Inflammatory macrophage treated with lipopolysaccharide for 4 hours (primary cell): ENCODE data around the gene ERAL1.
A peak's percentile ranks its signal among the peaks of the same experiment; 100 is the strongest.

Experiments
- DNase-seq: peaks from one replicate; pipeline ENCODE4 v3.0.0-alpha.2; 2020

ERAL1 gene

DNA sequence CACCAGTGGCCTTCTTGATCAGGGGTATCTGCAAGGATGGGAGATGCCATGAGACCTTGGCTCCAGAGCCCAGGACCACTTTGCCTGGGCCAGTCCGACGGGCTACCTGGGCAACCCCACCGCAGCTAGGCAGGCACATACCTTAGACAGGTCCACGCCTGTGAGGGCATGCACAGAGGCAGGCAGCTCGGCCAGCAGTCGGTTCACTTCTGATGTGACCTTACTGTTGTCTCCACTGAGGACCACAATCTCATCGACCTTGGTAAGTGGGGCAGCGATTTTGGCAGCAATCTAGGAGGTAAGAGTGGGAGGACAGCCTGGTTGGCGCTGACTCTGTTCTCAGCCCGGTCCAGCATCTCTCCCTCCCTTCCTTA lies 25.7 kb downstream of the ERAL1 start:
- no peak for DNase-seq

DNA sequence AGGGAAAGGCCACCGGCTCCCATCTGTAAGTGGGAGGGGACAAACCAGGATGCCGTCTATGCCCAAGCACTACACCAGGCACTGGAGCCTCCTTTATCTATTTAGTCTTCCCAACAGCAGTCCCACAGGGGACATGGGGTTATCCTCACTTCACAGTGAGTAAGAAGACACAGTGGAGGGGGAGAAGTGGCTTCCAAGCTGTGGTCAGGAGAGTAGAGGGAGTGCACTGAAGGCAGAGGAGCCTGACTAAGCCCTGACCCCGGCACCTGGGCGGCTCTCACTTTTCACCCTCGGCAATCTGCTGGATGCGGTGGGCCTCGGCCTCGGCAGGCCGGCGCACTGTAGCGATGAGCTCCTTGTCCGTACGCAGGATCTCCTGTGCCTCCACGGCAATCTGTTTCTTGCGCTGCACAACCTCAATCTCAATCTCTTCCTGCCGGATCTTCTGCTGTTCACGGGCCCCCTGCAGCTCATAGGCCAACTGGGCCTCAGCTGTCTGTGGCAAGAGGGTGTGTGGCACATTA lies 26.8 kb downstream of the ERAL1 start:
- DNase-seq, result no peak

DNA sequence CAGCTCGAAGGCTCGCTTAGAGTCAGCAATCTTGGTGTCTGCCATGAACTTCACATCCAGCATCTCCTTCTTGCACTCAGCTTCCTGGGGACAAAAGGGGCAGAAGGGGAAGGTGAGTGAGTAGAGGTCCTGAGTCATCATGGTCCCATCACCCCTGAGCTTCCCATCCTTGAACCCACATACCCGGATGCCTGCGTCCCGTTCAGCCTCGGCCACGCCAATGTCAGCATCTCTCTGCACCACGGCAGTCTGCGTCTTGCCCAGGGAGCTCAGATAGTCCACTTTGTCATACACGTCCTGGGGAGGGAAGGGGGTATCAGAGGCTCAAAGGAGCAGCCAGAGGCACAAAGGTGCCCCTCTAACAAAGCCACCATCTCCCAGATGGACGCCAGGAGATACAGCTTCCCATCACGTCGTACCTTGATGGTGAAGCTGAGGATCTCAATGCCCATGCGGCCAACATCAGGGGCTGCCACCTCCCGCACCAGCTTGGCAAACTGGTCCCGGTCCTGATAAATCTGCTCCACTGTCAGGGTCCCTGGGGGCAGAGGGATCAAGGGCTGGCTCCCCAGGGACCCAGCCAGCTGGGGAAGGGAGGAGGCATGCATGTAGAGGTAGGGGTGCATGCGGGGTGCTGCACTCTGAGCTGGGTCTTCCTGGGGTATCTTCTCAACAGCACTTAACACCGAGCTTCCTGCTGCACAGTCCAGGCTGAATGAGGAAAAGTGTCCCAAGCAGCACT lies 27.5 kb downstream of the ERAL1 start:
- DNase-seq, result no peak

DNA sequence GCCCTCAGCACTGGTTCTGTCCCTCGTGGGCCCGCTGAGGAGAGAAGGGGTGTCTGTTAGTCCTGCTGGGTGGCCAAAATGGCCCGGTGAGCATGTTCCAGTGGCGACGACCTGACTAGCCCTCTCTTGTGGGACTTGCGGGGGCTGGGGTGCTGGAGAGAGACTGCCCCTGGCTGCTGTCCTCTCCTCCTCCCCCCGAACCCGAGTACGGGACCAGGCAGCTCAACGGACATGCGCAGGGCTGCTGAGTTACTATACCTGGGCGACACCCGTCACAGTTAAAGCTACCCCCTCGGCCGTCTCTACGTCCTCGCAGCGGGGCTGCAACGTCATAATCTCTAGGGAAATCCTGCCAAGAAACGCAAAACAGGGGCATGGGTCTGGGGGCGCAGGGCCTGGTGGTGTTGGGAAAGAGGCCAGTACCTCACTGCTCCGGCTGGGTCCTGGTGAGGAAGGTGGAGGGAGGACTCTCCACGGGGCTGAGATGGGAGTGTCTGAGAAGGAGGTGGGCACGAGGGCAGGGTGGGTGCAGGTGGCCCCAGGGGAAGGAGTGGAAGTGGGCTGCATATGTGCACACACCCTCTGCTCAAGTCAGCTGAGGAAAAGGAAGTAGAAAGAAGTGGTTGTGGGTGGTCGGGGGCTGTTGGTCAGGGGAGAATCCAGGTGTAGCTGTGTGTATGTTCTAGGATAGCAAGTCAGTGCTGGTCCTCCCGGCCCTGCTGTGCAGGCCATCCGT lies 29.3 kb downstream of the ERAL1 start:
- DNase-seq, result no peak

DNA sequence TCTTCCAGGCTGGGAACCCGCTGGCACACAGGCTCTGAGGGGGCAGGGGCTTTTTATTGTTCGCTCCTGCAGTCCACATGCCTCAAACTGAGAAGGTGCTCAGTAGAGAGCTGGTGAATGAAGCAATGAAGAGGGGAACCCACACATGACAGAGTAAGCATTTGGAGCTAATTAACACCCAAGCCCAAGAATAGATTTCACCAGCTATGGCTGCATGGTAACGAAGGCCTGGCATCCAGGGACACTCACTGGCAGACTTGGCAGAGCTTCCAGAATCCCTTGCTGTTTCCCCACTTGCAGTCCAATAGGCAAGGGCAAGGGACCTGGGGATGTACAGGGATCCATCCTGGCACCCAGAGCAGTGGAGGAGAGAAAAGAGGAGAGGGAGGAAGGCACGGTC lies 30.5 kb downstream of the ERAL1 start:
- DNase-seq, result no peak

DNA sequence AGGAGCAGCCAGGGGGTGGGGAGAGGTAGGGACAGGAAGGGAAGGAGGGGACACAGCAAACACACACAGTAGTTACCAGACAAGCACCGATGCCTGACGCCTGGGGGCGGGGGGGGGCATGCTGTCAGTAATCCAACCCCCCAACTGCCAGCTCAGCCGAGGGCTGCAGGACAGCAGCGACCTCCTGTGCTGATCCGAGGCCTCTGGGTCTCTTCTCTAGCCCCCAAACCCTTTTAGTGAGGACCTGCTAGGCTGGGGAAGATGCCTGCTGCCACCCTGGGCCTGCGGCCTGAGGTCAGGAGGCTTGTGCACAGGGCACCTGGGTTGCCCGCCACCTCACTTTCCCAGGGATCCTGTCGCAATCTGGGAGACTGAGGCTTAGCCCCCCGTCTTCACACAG lies 31.1 kb downstream of the ERAL1 start:
- no peak for DNase-seq

DNA sequence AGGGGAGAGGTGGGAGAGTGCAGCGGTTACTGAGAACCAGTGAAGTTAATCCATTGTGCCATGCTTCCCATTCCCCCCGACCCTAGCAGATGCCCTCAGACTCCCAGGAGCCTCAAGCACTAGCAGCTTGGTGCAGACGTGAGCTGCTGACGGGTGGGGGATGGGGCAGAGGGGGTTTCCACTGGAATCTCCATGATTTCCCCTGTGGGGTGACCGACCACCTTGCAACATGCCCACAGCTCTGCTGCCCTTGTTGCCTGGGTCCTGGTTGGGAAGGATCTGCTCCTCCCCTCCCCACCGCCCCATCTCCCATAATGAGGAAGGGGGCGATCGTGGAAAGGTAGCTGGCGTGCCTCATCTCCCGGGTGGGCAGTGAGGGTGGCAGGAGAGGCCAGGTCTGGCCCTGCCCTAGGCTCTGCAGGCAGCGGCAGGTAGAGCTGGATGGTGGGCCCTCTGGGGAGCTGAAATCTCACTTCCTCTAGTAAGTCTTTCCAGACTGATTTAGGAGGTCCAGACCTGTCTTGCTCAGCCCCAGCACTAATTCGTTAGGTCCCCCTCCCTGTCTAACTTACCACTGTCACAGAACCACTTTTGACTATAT lies 33.2 kb downstream of the ERAL1 start:
- DNase-seq, result no peak

DNA sequence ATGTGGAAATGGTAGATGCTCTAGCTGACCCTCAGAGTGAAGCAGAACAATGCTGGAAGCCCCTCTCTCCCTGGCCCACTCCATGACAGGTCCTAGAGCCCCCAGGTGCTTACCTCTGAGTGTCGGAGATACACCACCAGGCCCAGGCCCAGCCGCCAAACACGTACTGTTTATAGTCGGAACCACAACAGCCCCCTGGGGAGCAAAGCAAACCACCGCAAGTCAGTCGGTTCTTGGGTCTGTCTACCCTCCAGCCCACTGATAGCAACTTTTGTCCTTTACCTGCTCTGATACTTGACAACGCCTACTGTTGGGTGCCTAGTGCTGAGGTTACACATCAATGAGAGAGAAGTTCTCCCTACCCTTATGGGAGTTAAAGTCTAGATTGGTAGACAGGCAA lies 34.0 kb downstream of the ERAL1 start:
- DNase-seq, result no peak

DNA sequence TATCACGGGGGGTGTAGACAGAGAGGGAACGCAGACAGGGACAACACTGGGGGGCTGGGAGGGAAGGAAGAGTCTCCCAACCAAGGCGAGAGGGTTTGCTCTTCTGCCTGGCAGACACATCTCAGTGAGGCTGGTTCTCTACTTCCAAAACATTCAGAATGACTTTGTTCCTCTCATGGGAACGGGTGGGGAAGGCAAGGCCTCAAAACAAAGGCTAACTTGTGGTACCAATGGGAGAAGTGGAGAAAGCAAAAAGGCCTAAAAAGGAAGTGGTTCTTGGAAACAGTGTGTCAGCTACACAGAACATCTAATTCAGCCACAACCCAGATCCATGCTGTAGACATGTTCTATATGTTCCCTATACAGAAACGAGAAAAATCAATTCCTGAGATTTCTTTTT lies 35.2 kb downstream of the ERAL1 start:
- peak; percentile 57 for DNase-seq

DNA sequence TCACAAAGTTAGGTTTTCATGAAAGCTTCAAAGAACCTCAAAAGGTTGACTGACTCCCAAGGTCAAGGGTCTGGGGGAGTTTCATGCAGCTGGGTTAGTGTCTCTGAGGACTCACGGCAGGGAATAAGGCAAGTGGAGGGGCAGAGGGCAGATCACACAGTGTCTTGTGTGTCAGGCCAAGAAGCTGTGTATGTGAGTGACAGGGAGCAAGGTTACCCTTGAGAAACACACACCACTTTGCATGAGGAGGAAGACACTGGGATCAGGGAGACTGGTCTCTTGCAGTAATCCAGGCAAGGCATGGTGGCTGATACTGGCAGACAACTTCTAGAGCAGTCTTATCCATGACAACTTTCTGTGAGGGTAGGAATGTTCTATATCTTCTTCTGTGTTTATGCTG lies 36.4 kb downstream of the ERAL1 start:
- DNase-seq, result no peak

DNA sequence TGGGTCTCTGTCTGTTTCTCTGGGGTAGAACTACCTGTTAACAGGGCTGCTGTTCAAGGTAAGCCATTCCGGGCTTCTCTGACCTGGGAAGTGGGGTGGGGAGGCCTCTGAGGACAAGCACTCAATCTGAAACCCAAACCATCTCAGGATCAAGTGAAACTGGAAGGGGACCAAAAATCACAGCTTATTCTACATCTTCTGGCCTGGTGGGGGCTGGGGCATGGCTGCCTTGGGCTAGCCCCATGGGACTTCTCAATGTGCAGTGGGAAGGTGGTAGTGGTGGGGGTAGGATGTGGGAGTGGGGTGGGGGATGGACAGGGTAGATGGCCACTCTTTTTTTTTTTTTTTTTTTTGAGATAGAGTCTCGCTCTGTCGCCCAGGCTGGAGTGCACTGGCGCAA lies 37.2 kb downstream of the ERAL1 start:
- no peak for DNase-seq

DNA sequence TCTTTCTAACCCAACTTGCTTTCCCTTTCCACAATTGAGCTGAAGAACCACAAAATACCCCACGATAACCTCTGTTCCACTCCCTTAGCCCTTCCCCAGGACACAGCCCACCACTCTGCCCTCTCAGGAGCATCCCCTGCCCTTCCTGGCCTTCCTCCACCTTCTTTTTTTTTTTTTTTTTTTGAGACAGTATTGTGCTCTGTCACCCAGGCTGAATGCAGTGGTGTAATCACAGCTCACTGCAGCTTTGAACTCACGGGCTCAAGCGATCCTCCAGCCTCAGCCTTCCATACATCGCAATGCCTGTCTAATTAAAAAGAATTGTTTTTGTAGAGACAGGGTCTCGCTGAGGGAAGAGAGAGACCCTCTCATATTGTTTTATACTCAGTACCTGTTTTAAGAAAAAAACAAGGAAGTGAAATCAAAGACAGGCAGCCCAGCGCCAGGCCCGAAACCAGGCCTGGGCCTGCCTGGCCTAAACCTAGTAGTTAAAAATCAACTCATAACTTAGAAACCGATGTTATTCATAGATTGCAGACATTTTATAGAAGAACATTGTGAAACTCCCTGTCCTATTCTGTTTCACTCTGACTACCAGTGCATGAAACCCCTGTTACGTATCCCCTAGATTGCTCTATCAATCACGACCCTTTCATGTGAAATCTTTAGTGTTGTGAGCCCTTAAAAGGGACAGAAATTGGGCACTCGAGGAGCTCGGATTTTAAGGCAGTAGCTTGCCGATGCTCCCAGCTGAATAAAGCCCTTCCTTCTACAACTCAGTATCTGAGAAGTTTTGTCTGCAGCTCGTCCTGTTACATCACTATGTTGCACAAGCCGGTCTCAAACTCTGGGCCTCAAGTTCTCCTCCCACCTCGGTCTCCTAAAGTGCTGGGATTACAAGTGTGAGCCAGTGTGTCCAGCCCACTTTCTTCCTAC lies 38.7 kb downstream of the ERAL1 start:
- DNase-seq, result peak; percentile 83

DNA sequence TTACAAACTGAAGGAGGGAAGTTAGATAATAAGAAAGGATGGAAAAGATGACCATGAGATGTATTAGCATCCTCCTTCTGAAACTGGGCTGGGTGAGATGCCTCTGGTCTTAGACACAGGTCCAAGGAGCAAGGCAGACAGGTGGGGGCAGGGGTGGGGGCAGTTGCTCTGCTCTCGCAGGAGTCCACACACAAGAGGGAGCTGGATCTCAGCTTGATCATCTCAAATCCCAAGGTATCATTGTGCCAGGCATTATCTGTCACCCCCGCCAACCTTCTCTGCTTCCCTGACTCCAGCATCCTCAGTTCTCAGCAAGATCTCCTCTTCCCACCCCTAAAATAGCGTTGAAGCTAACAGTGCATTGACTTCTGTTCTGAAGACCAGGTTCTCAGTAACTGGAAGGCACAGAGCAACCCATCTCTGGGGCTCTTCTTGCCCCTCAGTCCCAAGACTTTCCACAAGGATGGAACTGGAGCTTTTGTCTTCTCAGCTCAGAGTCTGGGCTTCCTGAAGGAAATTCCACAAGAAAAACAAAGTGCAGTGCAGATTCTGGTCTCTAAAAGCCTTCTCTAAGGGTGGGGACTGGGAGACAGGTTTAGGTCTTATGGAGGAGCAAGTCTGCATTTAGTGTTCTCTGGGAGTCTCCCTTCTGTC lies 41.1 kb downstream of the ERAL1 start:
- no peak for DNase-seq

DNA sequence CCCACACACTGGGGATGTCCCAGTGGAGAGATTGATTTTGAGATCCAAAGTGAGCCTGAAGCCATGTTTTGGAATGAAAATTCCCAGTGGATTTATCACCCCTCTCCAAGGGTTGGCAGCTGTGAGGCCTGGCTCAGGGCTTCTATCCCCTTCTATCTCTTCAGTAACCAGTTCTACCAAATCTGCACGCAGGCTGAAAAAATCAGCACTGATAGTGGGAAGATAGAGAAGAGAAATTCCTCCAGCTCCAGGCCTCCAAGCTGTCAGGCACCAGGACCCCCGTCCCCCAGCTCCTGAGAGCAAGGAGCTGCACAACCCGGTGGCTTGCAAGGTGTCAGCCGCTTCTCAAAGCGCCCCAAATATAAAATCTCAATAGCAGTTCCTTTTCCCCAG lies 41.7 kb downstream of the ERAL1 start:
- no peak for DNase-seq

DNA sequence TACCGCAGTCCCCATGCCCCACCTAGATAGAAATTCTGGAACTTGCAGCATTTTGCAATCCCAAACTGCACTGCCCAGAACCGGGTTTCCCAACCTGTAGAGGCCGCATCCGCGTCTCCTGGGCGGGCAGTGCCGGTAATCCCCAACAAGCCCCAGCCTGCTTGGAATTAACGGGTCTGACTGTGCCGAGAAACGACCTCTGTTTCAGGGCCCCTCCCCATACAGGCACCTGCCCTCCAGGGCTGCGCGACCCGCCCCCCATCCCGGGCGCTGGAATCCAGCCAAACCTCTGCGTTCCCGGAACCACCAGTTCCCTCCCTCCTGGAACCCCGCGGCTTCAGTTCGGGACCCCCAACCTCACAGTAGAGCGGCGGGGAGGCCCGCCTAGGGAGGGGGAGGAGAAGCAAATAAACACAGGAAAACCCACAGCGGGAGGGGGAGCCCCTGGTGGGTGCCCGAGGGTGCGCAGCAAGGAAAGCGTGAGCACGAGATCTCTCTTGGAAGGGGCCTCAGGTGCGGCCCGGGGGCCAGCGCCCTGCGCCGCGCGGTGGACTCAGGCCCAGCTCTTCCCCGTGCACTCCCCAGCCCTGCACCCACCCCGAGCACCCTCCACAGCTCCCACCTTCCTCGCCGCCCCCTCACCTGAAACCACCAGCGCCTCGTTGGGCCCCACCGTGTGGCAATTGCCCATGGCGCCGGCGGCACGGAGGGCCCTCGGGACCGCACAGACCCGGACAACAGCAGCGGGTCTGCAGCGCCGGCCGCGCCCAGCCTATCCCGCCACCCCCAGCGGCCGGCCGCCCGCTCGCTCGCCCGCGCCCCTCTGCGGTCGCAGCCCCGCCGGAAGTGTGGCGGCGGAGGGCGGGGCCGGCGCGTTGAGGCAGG lies 42.3 kb downstream of the ERAL1 start, which contains the start of gene FLOT2:
Gene FLOT2, minus strand, starts transcription at position 850 of the 885 bp plus-strand sequence. Its CDS starts 159 bp downstream, at position 691.
- DNase-seq, result peak; percentile 79

DNA sequence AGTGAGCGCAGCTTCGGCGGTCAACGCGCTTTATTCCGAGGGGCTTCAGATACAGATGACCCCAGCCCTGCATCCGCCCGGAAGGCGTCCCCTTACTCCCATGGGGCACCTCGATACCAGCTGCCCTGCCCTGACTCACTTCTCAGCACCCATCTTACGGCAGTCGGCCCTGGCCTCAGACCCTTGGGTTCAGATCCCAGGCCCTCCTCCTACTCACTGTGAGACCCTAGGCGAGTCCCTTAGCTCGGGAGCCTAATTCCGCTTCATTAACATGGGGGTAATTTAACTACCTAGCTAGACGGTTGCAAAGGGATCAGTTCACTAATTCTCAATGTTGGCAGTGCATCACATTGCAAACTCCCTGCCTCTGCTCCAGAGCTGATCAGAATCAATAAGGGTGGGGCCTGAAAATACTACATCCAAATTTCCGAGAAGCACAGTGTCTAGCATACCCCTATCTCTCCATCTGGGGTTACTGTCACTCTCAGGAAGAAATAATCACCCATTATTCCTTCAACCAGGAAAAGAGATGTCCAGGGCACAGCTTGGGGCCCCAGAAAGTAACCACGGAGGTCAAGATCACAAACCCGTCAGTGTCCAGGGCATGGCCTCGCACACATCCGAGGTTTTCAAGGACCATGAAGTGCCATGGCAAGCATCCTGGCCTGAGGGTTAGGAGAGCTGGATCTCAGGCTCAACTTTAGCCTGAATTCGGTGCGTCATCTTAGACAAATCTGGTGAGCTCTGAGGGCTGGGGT lies 43.1 kb downstream of the ERAL1 start:
- no peak for DNase-seq

DNA sequence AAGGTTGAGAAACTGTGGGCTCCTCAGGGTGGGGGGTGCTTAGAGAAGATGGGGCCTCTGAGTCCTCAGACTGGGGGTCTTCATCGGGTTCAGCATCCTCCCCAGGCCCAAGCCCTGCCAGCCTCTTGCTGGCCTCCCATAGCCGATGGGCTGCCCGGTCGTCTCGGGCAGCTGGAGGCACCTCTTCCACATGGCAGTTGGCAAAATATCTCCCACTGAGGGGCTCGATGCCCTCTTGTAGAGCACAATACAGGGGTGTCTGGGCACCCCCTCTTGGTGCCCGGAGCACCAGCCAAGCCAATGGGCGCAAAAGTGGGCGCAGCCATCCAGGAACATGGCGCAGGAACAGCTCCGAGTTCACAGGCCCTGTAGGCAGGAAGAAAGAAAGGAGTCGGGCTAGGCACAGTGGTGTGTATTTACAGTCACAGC lies 43.7 kb downstream of the ERAL1 start:
- DNase-seq, result no peak

DNA sequence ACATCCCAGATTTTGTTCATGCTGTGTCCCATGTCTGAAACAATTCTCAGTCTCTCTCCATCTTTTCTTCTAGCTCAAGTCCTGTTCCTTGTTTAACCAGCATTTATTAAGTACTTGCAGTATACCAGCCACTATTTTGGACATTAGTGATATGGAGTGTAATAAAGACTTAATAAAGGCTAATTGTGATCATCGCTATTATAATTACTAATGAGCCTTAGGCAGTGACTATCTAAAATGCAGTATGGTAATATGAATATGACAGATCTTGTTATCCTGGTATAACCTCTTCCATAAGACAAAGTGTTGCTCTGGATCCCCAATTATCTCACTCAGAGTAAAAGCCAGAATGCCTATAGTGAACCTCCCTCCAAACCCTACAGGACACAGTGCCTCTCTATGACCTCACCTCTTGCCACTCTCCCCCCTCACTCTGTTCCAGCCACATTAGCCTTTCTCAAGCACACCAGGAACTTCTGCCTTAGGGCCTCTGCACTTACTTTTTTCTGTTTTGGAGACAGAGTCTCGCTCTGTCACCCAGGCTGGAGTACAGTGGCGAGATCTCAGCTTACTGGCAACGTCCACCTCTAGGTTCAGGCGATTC lies 44.5 kb downstream of the ERAL1 start:
- DNase-seq, result no peak

DNA sequence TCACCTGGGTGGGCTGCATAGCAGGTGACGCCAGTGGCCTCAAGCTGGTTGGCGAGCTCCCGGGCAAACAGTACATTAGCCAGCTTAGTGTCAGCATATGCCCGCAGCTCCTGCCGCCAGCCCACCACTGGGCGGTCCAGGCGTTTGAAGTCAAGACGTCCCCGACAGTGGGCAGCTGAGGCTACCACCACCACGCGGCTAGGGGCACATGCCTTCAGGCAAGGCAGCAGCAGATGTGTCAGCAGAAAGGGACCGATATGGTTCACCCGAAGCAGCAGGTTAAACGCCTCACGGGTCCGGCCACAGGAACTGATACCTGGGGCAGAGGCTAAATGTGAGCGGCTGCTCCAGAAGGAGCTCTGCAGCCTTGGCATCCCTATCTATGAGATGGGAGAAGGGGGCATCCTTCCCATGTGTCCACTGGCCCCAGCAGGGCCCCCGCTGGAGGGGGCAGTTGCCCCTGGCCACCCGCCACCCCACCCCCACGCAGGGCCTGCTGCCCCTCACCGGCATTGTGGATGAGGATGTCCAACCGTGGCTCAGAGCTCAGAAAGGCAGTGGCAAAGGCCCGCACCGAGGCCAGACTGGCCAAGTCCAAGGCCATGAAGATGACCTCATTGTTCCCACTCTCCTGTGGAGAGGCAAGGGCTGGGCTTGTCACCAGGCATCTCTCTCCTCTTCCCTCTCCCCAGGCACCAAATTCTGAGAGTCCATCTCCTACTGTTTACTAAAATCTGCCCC lies 46.3 kb downstream of the ERAL1 start:
- DNase-seq, result no peak
